ENCODE results near the gene RDH16. TPM values are rescaled to one million over a fixed set of nuclear protein-coding genes. Genes with fewer than 3 reads are reported as not detected.

The RDH16 gene
- polyA plus RNA-seq (2012; ENCODE audit: low read depth, missing spikeins), result 0.04 TPM

GRCh38 chr12:56957229-56958052 is at the start of gene RDH16:
RDH16 (minus strand) TSS chr12:56957608; CDS start chr12:56957462, 146 bp downstream.
- DNase-seq (ENCODE audit: insufficient read length, low spot score) (no peak), FAIRE-seq (no peak)
- TF ChIP-seq TAF1 (IDR thresholded peaks at IDR 0.05; ENCODE audit: low read depth, low read length), result no peak
- no peak for TF ChIP-seq PAX5 (IDR thresholded peaks at IDR 0.05; ENCODE audit: insufficient read depth, low read length, severe bottlenecking)
- TF ChIP-seq POU2F2 (IDR thresholded peaks at IDR 0.05; ENCODE audit: low read depth, low read length), result no peak
- TF ChIP-seq POLR2AphosphoS5 (IDR thresholded peaks at IDR 0.05; ENCODE audit: low read depth, low read length), result no peak
- TF ChIP-seq POLR2A (IDR thresholded peaks at IDR 0.05; ENCODE audit: low read depth, low read length), result no peak
- TF ChIP-seq SPI1 (IDR thresholded peaks at IDR 0.05; ENCODE audit: low read depth, low read length), result no peak

- FAIRE-seq, result no peak
- no peak for TF ChIP-seq TAF1 (IDR thresholded peaks at IDR 0.05; ENCODE audit: low read depth, low read length)
- no peak for TF ChIP-seq SPI1 (IDR thresholded peaks at IDR 0.05; ENCODE audit: low read depth, low read length)
- no peak for TF ChIP-seq PAX5 (IDR thresholded peaks at IDR 0.05; ENCODE audit: insufficient read depth, low read length, severe bottlenecking)
- TF ChIP-seq POLR2A (IDR thresholded peaks at IDR 0.05; ENCODE audit: low read depth, low read length), result no peak
- no peak for TF ChIP-seq POLR2AphosphoS5 (IDR thresholded peaks at IDR 0.05; ENCODE audit: low read depth, low read length)
- no peak for TF ChIP-seq POU2F2 (IDR thresholded peaks at IDR 0.05; ENCODE audit: low read depth, low read length)
- no peak for DNase-seq (ENCODE audit: insufficient read length, low spot score)
These were observed 49.5 kb upstream of the RDH16 start for GRCh38 chr12:57006809-57007475.

GRCh38 chr12:57005980-57006808 is 48.8 kb upstream of the RDH16 start, which contains the start of gene ZBTB39:
ZBTB39 (minus strand) TSS chr12:57006546; CDS start chr12:57004917, 1,629 bp downstream.
- DNase-seq (ENCODE audit: insufficient read length, low spot score) (peak; percentile 78), FAIRE-seq (peak; percentile 9)
- no peak for TF ChIP-seq POLR2AphosphoS5 (IDR thresholded peaks at IDR 0.05; ENCODE audit: low read depth, low read length)

GRCh38 chr12:57004651-57005050 is 47.2 kb upstream of the RDH16 start:
- FAIRE-seq, result no peak
- no peak for TF ChIP-seq PAX5 (IDR thresholded peaks at IDR 0.05; ENCODE audit: insufficient read depth, low read length, severe bottlenecking)
- no peak for TF ChIP-seq POLR2A (IDR thresholded peaks at IDR 0.05; ENCODE audit: low read depth, low read length)
- no peak for TF ChIP-seq POLR2AphosphoS5 (IDR thresholded peaks at IDR 0.05; ENCODE audit: low read depth, low read length)
- TF ChIP-seq POU2F2 (IDR thresholded peaks at IDR 0.05; ENCODE audit: low read depth, low read length), result no peak
- TF ChIP-seq TAF1 (IDR thresholded peaks at IDR 0.05; ENCODE audit: low read depth, low read length), result no peak
- no peak for TF ChIP-seq SPI1 (IDR thresholded peaks at IDR 0.05; ENCODE audit: low read depth, low read length)
- no peak for DNase-seq (ENCODE audit: insufficient read length, low spot score)

GRCh38 chr12:57003395-57003794 is 46.0 kb upstream of the RDH16 start:
- TF ChIP-seq POLR2A (IDR thresholded peaks at IDR 0.05; ENCODE audit: low read depth, low read length) (no peak), PAX5 (IDR thresholded peaks at IDR 0.05; ENCODE audit: insufficient read depth, low read length, severe bottlenecking) (no peak), SPI1 (IDR thresholded peaks at IDR 0.05; ENCODE audit: low read depth, low read length) (no peak), TAF1 (IDR thresholded peaks at IDR 0.05; ENCODE audit: low read depth, low read length) (no peak), POU2F2 (IDR thresholded peaks at IDR 0.05; ENCODE audit: low read depth, low read length) (no peak), POLR2AphosphoS5 (IDR thresholded peaks at IDR 0.05; ENCODE audit: low read depth, low read length) (no peak)
- FAIRE-seq, result no peak

GRCh38 chr12:57001448-57001906 is 44.1 kb upstream of the RDH16 start:
- FAIRE-seq (peak; percentile 84), DNase-seq (ENCODE audit: insufficient read length, low spot score) (peak; percentile 56)
- TF ChIP-seq PAX5 (IDR thresholded peaks at IDR 0.05; ENCODE audit: insufficient read depth, low read length, severe bottlenecking) (no peak), POLR2AphosphoS5 (IDR thresholded peaks at IDR 0.05; ENCODE audit: low read depth, low read length) (no peak), POU2F2 (IDR thresholded peaks at IDR 0.05; ENCODE audit: low read depth, low read length) (no peak), TAF1 (IDR thresholded peaks at IDR 0.05; ENCODE audit: low read depth, low read length) (no peak), POLR2A (IDR thresholded peaks at IDR 0.05; ENCODE audit: low read depth, low read length) (no peak), SPI1 (IDR thresholded peaks at IDR 0.05; ENCODE audit: low read depth, low read length) (no peak)

More at GRCh38 chr12:57003395-57003794, 46.0 kb upstream of the RDH16 start:
- DNase-seq (ENCODE audit: insufficient read length, low spot score), result no peak

- no peak for TF ChIP-seq TAF1 (IDR thresholded peaks at IDR 0.05; ENCODE audit: low read depth, low read length)
- FAIRE-seq (no peak), DNase-seq (ENCODE audit: insufficient read length, low spot score) (no peak)
These were observed 43.0 kb upstream of the RDH16 start for GRCh38 chr12:57000393-57000792.

GRCh38 chr12:56999456-56999855 is 42.0 kb upstream of the RDH16 start:
- FAIRE-seq (no peak), DNase-seq (ENCODE audit: insufficient read length, low spot score) (no peak)
- no peak for TF ChIP-seq PAX5 (IDR thresholded peaks at IDR 0.05; ENCODE audit: insufficient read depth, low read length, severe bottlenecking)
- TF ChIP-seq SPI1 (IDR thresholded peaks at IDR 0.05; ENCODE audit: low read depth, low read length), result no peak
- no peak for TF ChIP-seq POLR2A (IDR thresholded peaks at IDR 0.05; ENCODE audit: low read depth, low read length)
- no peak for TF ChIP-seq TAF1 (IDR thresholded peaks at IDR 0.05; ENCODE audit: low read depth, low read length)
- TF ChIP-seq POLR2AphosphoS5 (IDR thresholded peaks at IDR 0.05; ENCODE audit: low read depth, low read length), result no peak
- no peak for TF ChIP-seq POU2F2 (IDR thresholded peaks at IDR 0.05; ENCODE audit: low read depth, low read length)

- DNase-seq (ENCODE audit: insufficient read length, low spot score) (peak; percentile 62), FAIRE-seq (peak; percentile 94)
- no peak for TF ChIP-seq POU2F2 (IDR thresholded peaks at IDR 0.05; ENCODE audit: low read depth, low read length)
- no peak for TF ChIP-seq TAF1 (IDR thresholded peaks at IDR 0.05; ENCODE audit: low read depth, low read length)
- TF ChIP-seq POLR2AphosphoS5 (IDR thresholded peaks at IDR 0.05; ENCODE audit: low read depth, low read length), result no peak
- TF ChIP-seq PAX5 (IDR thresholded peaks at IDR 0.05; ENCODE audit: insufficient read depth, low read length, severe bottlenecking), result no peak
These were observed 41.6 kb upstream of the RDH16 start for GRCh38 chr12:56998981-56999380.

Data from GM12891 (cell line).